Breast epithelium (tissue), 4 donors: ENCODE data around the gene MRTO4. TPM values are rescaled to one million over a fixed set of nuclear protein-coding genes. Genes with fewer than 3 reads are reported as not detected.

Source experiments
- DNase-seq, 2 donors: peaks; one replicate each; pipeline ENCODE4 v3.0.0-alpha.2; 2019; ENCODE audit warnings: low spot score in 2 of 2
- H3K27ac ChIP-seq, 2 donors: fragments of 200-600 bp; sonication (generic) in 1 of 2; one replicate each; pipeline ENCODE4 v1.5.1; 2016 to 2019; ENCODE audit warnings: mild to moderate bottlenecking in 1 of 2
- H3K27me3 ChIP-seq, 2 donors: fragments of 200-600 bp; sonication (generic) in 1 of 2; one replicate each; pipeline versions ENCODE4 v1.5.1 to v1.6.0; 2017 to 2019; ENCODE audit warnings: control low read depth in 1 of 2, mild to moderate bottlenecking in 1 of 2
- H3K36me3 ChIP-seq: fragments of 200-600 bp; one replicate; pipeline ENCODE4 v1.5.1; 2019
- H3K4me1 ChIP-seq, 2 donors: fragments of 200-600 bp; sonication (generic); one replicate each; pipeline ENCODE4 v1.5.1; 2016 to 2019; ENCODE audit warnings: control low read depth in 1 of 2
- H3K4me3 ChIP-seq, 3 donors: fragments of 200-600 bp; sonication (generic); 1 replicate in 2 of 3; 2 replicates in 1 of 3; pipeline ENCODE4 v1.5.1; 2016 to 2019; ENCODE audit warnings: mild to moderate bottlenecking in 3 of 3, moderate library complexity in 2 of 3
- H3K9me3 ChIP-seq, 2 donors: fragments of 200-600 bp; sonication (generic) in 1 of 2; one replicate each; pipeline ENCODE4 v1.5.1; 2016 to 2019; ENCODE audit warnings: control low read depth in 1 of 2
- CTCF ChIP-seq, 3 donors: fragments of 450-650 bp; IDR thresholded peaks; one replicate each; pipeline ENCODE4 v1.5.1; 2016 to 2017; ENCODE audit warnings: antibody characterized with exemption in 3 of 3, mild to moderate bottlenecking in 3 of 3, moderate library complexity in 3 of 3
- POLR2A ChIP-seq: fragments of 450-650 bp; IDR thresholded peaks from one replicate; pipeline ENCODE4 v1.6.1; 2016; ENCODE audit warnings: antibody characterized with exemption, mild to moderate bottlenecking, moderate library complexity
- POLR2AphosphoS5 ChIP-seq, 3 donors: sonication (generic); formaldehyde crosslinking; IDR thresholded peaks; one replicate each; pipeline ENCODE4 v1.6.1; 2017; ENCODE audit warnings: antibody characterized with exemption in 3 of 3
- intact Hi-C: fragments of 100-400 bp; cut with DNase I; formaldehyde crosslinking; loops from one replicate; pipeline ENCODE4 v1.15.1; 2023; ENCODE audit warnings: low total_unique reads
- total RNA-seq, 3 donors: library from RNA; depleted of rRNA; stranded (reverse); fragments of >200 nt; gene quantifications; one replicate each; pipeline ENCODE4 v1.1.0, GENCODE V29; 2016

MRTO4 gene
- total RNA-seq, 3 donors from 2014 or later, result 18.9 to 35.4 (median 27.4) TPM

GRCh38 chr1:19307794-19308508 lies 56.3 kb downstream of the MRTO4 start:
- TF ChIP-seq POLR2A (no peak), CTCF (IDR thresholded peaks at IDR 0.05) (no peak), POLR2AphosphoS5 (IDR thresholded peaks at IDR 0.05) (no peak)
- Histone ChIP-seq H3K36me3 (peaks cover 8% of the 10 kb centered on the region), H3K27me3 (no peaks in the 10 kb centered on the region), H3K4me1 (peaks cover 5 to 6% of the 10 kb centered on the region in 2 donors), H3K4me3 (no peak overlapping the region), H3K27ac (no peak overlapping the region), H3K9me3 (no peaks in the 10 kb centered on the region)
- intact Hi-C loops, result no loop called here
- no peak for DNase-seq

- intact Hi-C loops, result no loop called here
- H3K27ac ChIP-seq, result no peak overlapping the region
- TF ChIP-seq POLR2A, result no peak
- no peak for TF ChIP-seq CTCF (IDR thresholded peaks at IDR 0.05)
- TF ChIP-seq POLR2AphosphoS5 (IDR thresholded peaks at IDR 0.05), result no peak
Observed at GRCh38 chr1:19308509-19308907, 56.9 kb downstream of the MRTO4 start.

GRCh38 chr1:19309123-19309813 lies 57.7 kb downstream of the MRTO4 start:
- no peak for TF ChIP-seq POLR2AphosphoS5 (IDR thresholded peaks at IDR 0.05)
- TF ChIP-seq CTCF (IDR thresholded peaks at IDR 0.05), result no peak
- TF ChIP-seq POLR2A, result no peak
- H3K36me3 ChIP-seq, result peaks cover 4% of the 10 kb centered on the region
- DNase-seq, result no peak
- intact Hi-C loops, result no loop called here
- peaks cover 5 to 6% of the 10 kb centered on the region in 2 donors for H3K4me1 ChIP-seq
- H3K9me3 ChIP-seq, result no peaks in the 10 kb centered on the region
- H3K4me3 ChIP-seq, result no peak overlapping the region
- no peaks in the 10 kb centered on the region for H3K27me3 ChIP-seq
- H3K27ac ChIP-seq, result no peak overlapping the region

More at GRCh38 chr1:19308509-19308907, 56.9 kb downstream of the MRTO4 start:
- peaks cover 5 to 6% of the 10 kb centered on the region in 2 donors for H3K4me1 ChIP-seq
- H3K36me3 ChIP-seq, result peaks cover 8% of the 10 kb centered on the region
- no peak for DNase-seq
- H3K4me3 ChIP-seq, result no peak overlapping the region
- no peaks in the 10 kb centered on the region for H3K27me3 ChIP-seq
- no peaks in the 10 kb centered on the region for H3K9me3 ChIP-seq

Other genes starting within 250 kb of the MRTO4 start
- gene UBR4, start 41.5 kb upstream of the MRTO4 start, total RNA-seq, result 100 to 1,000 TPM; 114 to 145 (median 140) TPM
- 10 to 100 TPM; 22.3 to 42.3 (median 32.3) TPM for gene EMC1, start 281 bp upstream of the MRTO4 start, total RNA-seq
- 1 to 10 TPM; 1.4 to 7.9 (median 5.1) TPM for gene AKR7A3, start 37.0 kb downstream of the MRTO4 start, total RNA-seq
- 100 to 1,000 TPM in 1 of 3 donors, 10 to 100 TPM in 2; 65.9 to 116 (median 80.5) TPM for gene AKR7A2, start 60.3 kb downstream of the MRTO4 start, total RNA-seq
- 10 to 100 TPM in 2 of 3 donors, 1 to 10 TPM in 1; 6.2 to 13.9 (median 13.1) TPM for gene SLC66A1, start 60.5 kb downstream of the MRTO4 start, total RNA-seq
- gene CAPZB, start 233.7 kb downstream of the MRTO4 start, total RNA-seq, result 100 to 1,000 TPM; 112 to 114 (median 113) TPM